Liver (tissue), 9 donors: ENCODE data around the gene ETNK1. TPM values are rescaled to one million over a fixed set of nuclear protein-coding genes. Genes with fewer than 3 reads are reported as not detected.

Source experiments
- DNase-seq: peaks from one replicate; pipeline ENCODE4 v3.0.0-alpha.2; 2017; ENCODE audit warnings: low spot score
- H3K27ac ChIP-seq, 2 donors: one replicate each; pipeline ENCODE4 v1.7.0; 2013; ENCODE audit warnings: inconsistent platforms in 2 of 2, low read length in 2 of 2, control low read depth in 1 of 2, low read depth in 1 of 2, mild to moderate bottlenecking in 1 of 2
- H3K27me3 ChIP-seq, 4 donors: one replicate each; pipeline versions ENCODE4 v1.6.1 to v1.7.0; 2013; ENCODE audit warnings: low read length in 3 of 4, inconsistent platforms in 1 of 4, mild to moderate bottlenecking in 1 of 4, moderate library complexity in 1 of 4; ENCODE audit not compliant: control insufficient read depth in 4 of 4, insufficient read depth in 4 of 4
- H3K36me3 ChIP-seq, 4 donors: one replicate each; pipeline versions ENCODE4 v1.6.1 to v1.7.0; 2013; ENCODE audit warnings: low read length in 3 of 4, mild to moderate bottlenecking in 3 of 4, low read depth in 1 of 4, moderate library complexity in 1 of 4; ENCODE audit not compliant: control insufficient read depth in 4 of 4, insufficient read depth in 3 of 4
- H3K4me1 ChIP-seq, 4 donors: one replicate each; pipeline versions ENCODE4 v1.6.1 to v1.7.0; 2013; ENCODE audit warnings: low read length in 3 of 4, mild to moderate bottlenecking in 3 of 4, moderate library complexity in 1 of 4; ENCODE audit not compliant: control insufficient read depth in 4 of 4, insufficient read depth in 4 of 4
- H3K4me3 ChIP-seq, 3 donors: one replicate each; pipeline versions ENCODE4 v1.6.1 to v1.7.0; 2013; ENCODE audit warnings: low read length in 3 of 3, control low read depth in 1 of 3, low read depth in 1 of 3, mild to moderate bottlenecking in 1 of 3
- H3K9ac ChIP-seq, 2 donors: one replicate each; pipeline ENCODE4 v1.7.0; 2013; ENCODE audit warnings: low read length in 2 of 2, mild to moderate bottlenecking in 2 of 2, moderate library complexity in 2 of 2, control low read depth in 1 of 2, low read depth in 1 of 2
- H3K9me3 ChIP-seq, 4 donors: one replicate each; pipeline versions ENCODE4 v1.6.1 to v1.7.0; 2013; ENCODE audit warnings: low read length in 3 of 4; ENCODE audit not compliant: control insufficient read depth in 4 of 4
- EGR1 ChIP-seq, 2 donors: IDR thresholded peaks; 2 replicates each; pipeline ENCODE4 v1.6.1; 2016 to 2018; ENCODE audit warnings: antibody characterized with exemption in 2 of 2, low read depth in 2 of 2
- FOXA1 ChIP-seq: IDR thresholded peaks from 2 replicates; pipeline ENCODE4 v1.6.1; 2016; ENCODE audit warnings: antibody characterized with exemption
- FOXA2 ChIP-seq: IDR thresholded peaks from 2 replicates; pipeline ENCODE4 v1.6.1; 2016; ENCODE audit warnings: antibody characterized with exemption
- GABPA ChIP-seq, 2 donors: IDR thresholded peaks in 1 of 2; conservative IDR thresholded peaks in 1 of 2; 2 replicates each; pipeline ENCODE4 v1.6.1; 2016; ENCODE audit warnings: antibody characterized with exemption in 2 of 2, mild to moderate bottlenecking in 1 of 2, moderate library complexity in 1 of 2
- HNF4A ChIP-seq, 2 donors: conservative IDR thresholded peaks; 2 replicates each; pipeline ENCODE4 v1.6.1; 2016; ENCODE audit warnings: antibody characterized with exemption in 2 of 2, mild to moderate bottlenecking in 2 of 2
- HNF4G ChIP-seq: IDR thresholded peaks from 2 replicates; pipeline ENCODE4 v1.6.1; 2016; ENCODE audit warnings: antibody characterized with exemption
- JUND ChIP-seq, 2 donors: IDR thresholded peaks; 2 replicates each; pipeline ENCODE4 v1.6.1; 2016; ENCODE audit warnings: antibody characterized with exemption in 2 of 2
- NR2F2 ChIP-seq: IDR thresholded peaks from 2 replicates; pipeline ENCODE4 v1.6.1; 2016; ENCODE audit warnings: antibody characterized with exemption
- RAD21 ChIP-seq, 2 donors: IDR thresholded peaks; 2 replicates each; pipeline ENCODE4 v1.6.1; 2016; ENCODE audit warnings: antibody characterized with exemption in 2 of 2, mild to moderate bottlenecking in 2 of 2
- RXRA ChIP-seq, 2 donors: IDR thresholded peaks; 2 replicates each; pipeline ENCODE4 v1.6.1; 2017 to 2018; ENCODE audit warnings: antibody characterized with exemption in 2 of 2, mild to moderate bottlenecking in 1 of 2
- SP1 ChIP-seq: IDR thresholded peaks from 2 replicates; pipeline ENCODE4 v1.6.1; 2018; ENCODE audit warnings: antibody characterized with exemption, mild to moderate bottlenecking
- TAF1 ChIP-seq: conservative IDR thresholded peaks from 2 replicates; pipeline ENCODE4 v1.6.1; 2016; ENCODE audit warnings: antibody characterized with exemption, mild to moderate bottlenecking
- YY1 ChIP-seq: IDR thresholded peaks from 2 replicates; pipeline ENCODE4 v1.6.1; 2016; ENCODE audit warnings: antibody characterized with exemption, mild to moderate bottlenecking
- WGBS: extraction: QIAGEN DNeasy Blood & Tissue Kit; methylation state at CpG from one replicate; pipeline ENCODE4 v1.1.7; 2013; 5-methylcytosine and 5-hydroxymethylcytosine counted together
- polyA plus RNA-seq, 2 donors: library from polyadenylated mRNA; stranded (reverse) in 1 of 2; unstranded in 1 of 2; fragments of 200-250 nt in 1 of 2; fragments of >200 nt in 1 of 2; fragmentation: Nextera tagmentation in 1 of 2; extraction: Ambion mirVana in 1 of 2; gene quantifications; one replicate each; pipeline versions ENCODE4 v1.2.1 to v1.2.3, GENCODE V29; 2013 to 2015
- total RNA-seq, 2 donors: library from RNA; depleted of rRNA; stranded (reverse); fragments of >200 nt; gene quantifications; one replicate each; pipeline ENCODE4 v1.2.3, GENCODE V29; 2014
- TF ChIP-seq, protein P1 (sequence below): fragments of 150-350 bp; IDR thresholded peaks from 2 replicates; pipeline ENCODE4 v1.5.1; 2017; ENCODE audit warnings: improper control_type of control experiment, low read depth, low read length; ENCODE audit not compliant: missing input control
- TF ChIP-seq, protein P2 (sequence below): IDR thresholded peaks from 2 replicates; pipeline ENCODE4 v1.6.1; 2016; ENCODE audit warnings: antibody characterized with exemption
- TF ChIP-seq, protein P3 (sequence below): IDR thresholded peaks from 2 replicates; pipeline ENCODE4 v1.6.1; 2016; ENCODE audit warnings: antibody characterized with exemption
- TF ChIP-seq, protein P4 (sequence below): IDR thresholded peaks from 2 replicates; pipeline ENCODE4 v1.6.1; 2016; ENCODE audit warnings: antibody characterized with exemption, mild to moderate bottlenecking
- donor health status: healthy.
- donor health status: healthy.
- donor health status: healthy.
- donor health status: healthy.
- donor health status: healthy.

The ETNK1 gene
- total and polyA plus RNA-seq, 4 donors: 15.6 to 51.4 (median 27.0) TPM

DNA sequence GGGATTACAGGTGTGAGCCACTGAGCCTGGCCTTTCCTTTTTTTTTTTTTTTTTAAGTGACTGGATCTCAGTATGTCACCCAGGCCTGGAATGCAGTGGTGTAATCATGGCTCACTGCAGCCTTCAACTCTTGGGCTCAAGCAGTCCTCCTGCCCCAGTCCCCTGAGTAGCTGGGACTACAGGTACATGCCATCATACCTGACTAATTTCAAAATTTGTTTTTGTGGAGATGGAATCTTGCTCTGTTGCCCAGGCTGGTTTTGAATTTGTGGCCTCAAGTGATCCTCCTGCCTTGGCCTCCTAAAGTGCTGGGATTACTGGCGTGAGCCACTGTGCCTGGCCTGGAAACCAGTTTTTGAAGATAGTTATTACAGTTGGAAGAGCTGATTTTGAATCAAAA is 37.4 kb downstream of the ETNK1 start:
- Histone ChIP-seq H3K27me3 (no peaks in the 10 kb centered on the region), H3K9ac (no peak overlapping the region), H3K27ac (no peak overlapping the region), H3K4me3 (no peak overlapping the region), H3K4me1 (no peaks in the 10 kb centered on the region), H3K36me3 (peaks cover 0 to 6% (median 4%) of the 10 kb centered on the region in 4 donors), H3K9me3 (no peaks in the 10 kb centered on the region)
- TF ChIP-seq, protein P1, sequence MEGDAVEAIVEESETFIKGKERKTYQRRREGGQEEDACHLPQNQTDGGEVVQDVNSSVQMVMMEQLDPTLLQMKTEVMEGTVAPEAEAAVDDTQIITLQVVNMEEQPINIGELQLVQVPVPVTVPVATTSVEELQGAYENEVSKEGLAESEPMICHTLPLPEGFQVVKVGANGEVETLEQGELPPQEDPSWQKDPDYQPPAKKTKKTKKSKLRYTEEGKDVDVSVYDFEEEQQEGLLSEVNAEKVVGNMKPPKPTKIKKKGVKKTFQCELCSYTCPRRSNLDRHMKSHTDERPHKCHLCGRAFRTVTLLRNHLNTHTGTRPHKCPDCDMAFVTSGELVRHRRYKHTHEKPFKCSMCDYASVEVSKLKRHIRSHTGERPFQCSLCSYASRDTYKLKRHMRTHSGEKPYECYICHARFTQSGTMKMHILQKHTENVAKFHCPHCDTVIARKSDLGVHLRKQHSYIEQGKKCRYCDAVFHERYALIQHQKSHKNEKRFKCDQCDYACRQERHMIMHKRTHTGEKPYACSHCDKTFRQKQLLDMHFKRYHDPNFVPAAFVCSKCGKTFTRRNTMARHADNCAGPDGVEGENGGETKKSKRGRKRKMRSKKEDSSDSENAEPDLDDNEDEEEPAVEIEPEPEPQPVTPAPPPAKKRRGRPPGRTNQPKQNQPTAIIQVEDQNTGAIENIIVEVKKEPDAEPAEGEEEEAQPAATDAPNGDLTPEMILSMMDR: no peak
- WGBS: 98% methylated on average over 1 of the region's 1 CpG
- no peak for DNase-seq

DNA sequence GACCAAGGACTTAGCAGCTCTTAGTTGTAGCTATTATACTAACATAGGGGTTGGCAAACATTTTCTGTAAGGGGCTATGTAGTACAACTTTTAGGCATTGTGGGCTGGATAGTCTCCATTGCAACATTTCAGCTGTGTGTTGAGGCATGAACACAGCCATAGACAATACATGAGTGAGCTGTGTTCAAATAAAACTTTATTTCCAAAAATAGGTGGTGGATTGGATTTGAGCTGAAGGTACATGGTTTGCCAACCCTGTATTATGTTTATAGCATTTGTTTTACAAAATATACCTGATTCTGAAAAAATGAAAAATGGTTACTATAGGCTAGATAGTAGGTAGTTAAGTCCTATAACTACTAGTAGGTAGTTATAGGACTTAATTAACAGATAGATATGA is 40.5 kb downstream of the ETNK1 start:
- Histone ChIP-seq H3K9me3 (no peaks in the 10 kb centered on the region), H3K4me3 (no peak overlapping the region), H3K27ac (no peak overlapping the region), H3K9ac (no peak overlapping the region), H3K4me1 (no peaks in the 10 kb centered on the region), H3K36me3 (peaks cover 0 to 6% (median 4%) of the 10 kb centered on the region in 4 donors), H3K27me3 (no peaks in the 10 kb centered on the region)
- no peak for DNase-seq
- TF ChIP-seq RXRA (IDR thresholded peaks at IDR 0.05) (no peak), EGR1 (IDR thresholded peaks at IDR 0.05; ENCODE audit: low read depth in 2 of 2) (no peak), TAF1 (no peak), GABPA (IDR thresholded peaks at IDR 0.05 in 1 of 2, conservative IDR thresholded peaks at IDR 0.05 in 1 of 2) (no peak), HNF4A (conservative IDR thresholded peaks at IDR 0.05) (no peak), YY1 (no peak), FOXA1 (no peak), NR2F2 (no peak), JUND (IDR thresholded peaks at IDR 0.05) (no peak), SP1 (no peak), RAD21 (IDR thresholded peaks at IDR 0.05) (no peak), HNF4G (no peak), FOXA2 (no peak)
- TF ChIP-seq, protein P2, sequence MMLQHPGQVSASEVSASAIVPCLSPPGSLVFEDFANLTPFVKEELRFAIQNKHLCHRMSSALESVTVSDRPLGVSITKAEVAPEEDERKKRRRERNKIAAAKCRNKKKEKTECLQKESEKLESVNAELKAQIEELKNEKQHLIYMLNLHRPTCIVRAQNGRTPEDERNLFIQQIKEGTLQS: no peak
- TF ChIP-seq, protein P3, sequence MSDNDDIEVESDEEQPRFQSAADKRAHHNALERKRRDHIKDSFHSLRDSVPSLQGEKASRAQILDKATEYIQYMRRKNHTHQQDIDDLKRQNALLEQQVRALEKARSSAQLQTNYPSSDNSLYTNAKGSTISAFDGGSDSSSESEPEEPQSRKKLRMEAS: no peak
- TF ChIP-seq, protein P4, sequence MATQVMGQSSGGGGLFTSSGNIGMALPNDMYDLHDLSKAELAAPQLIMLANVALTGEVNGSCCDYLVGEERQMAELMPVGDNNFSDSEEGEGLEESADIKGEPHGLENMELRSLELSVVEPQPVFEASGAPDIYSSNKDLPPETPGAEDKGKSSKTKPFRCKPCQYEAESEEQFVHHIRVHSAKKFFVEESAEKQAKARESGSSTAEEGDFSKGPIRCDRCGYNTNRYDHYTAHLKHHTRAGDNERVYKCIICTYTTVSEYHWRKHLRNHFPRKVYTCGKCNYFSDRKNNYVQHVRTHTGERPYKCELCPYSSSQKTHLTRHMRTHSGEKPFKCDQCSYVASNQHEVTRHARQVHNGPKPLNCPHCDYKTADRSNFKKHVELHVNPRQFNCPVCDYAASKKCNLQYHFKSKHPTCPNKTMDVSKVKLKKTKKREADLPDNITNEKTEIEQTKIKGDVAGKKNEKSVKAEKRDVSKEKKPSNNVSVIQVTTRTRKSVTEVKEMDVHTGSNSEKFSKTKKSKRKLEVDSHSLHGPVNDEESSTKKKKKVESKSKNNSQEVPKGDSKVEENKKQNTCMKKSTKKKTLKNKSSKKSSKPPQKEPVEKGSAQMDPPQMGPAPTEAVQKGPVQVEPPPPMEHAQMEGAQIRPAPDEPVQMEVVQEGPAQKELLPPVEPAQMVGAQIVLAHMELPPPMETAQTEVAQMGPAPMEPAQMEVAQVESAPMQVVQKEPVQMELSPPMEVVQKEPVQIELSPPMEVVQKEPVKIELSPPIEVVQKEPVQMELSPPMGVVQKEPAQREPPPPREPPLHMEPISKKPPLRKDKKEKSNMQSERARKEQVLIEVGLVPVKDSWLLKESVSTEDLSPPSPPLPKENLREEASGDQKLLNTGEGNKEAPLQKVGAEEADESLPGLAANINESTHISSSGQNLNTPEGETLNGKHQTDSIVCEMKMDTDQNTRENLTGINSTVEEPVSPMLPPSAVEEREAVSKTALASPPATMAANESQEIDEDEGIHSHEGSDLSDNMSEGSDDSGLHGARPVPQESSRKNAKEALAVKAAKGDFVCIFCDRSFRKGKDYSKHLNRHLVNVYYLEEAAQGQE: no peak
